GM12878 (cell line): Measurements from ENCODE around the gene DBI. TPM values are rescaled to one million over a fixed set of nuclear protein-coding genes. Genes with fewer than 3 reads are reported as not detected.

Source experiments
- CBX3 ChIP-seq: fragments of 200-600 bp; sonication (generic); IDR thresholded peaks from 2 replicates; pipeline ENCODE4 v1.6.1; 2016; ENCODE audit warnings: low read depth, borderline replicate concordance
- NKRF ChIP-seq: fragments of 450-650 bp; conservative IDR thresholded peaks from 2 replicates; pipeline ENCODE4 v1.6.1; 2017; ENCODE audit warnings: mild to moderate bottlenecking, moderate library complexity
- polyA plus RNA-seq, 11 experiments: library from polyadenylated mRNA; depleted of rRNA in 4 of 11; unstranded in 6 of 11; stranded (reverse) in 5 of 11; fragments of >200 nt; fragmentation: Nextera tagmentation in 4 of 11; fragmentation: Illumina TruSeq in 1 of 11; extraction: Ambion mirVana in 4 of 11; extraction: Trizol in 1 of 11; gene quantifications; 1 replicate in 1 of 11; 2 replicates in 10 of 11; pipeline versions ENCODE4 v1.2.1 to v1.2.3, GENCODE V29; 2011 to 2016; ENCODE audit warnings: inconsistent platforms in 2 of 11, missing spikeins in 2 of 11, low read depth in 1 of 11
- total RNA-seq, 4 experiments: library from RNA; depleted of rRNA in 3 of 4; stranded (reverse); fragments of >200 nt in 3 of 4; fragmentation: Illumina TruSeq in 1 of 4; extraction: Trizol in 1 of 4; gene quantifications; 2 replicates each; pipeline versions ENCODE4 v1.2.1 to v1.2.3, GENCODE V29; 2013 to 2021

The DBI gene
- total and polyA plus RNA-seq, 10 of the 15 experiments (the other 5 are each of a cell fraction or from before 2014, with no cell fraction given) = 248 to 2,567 (median 943) TPM

DNA sequence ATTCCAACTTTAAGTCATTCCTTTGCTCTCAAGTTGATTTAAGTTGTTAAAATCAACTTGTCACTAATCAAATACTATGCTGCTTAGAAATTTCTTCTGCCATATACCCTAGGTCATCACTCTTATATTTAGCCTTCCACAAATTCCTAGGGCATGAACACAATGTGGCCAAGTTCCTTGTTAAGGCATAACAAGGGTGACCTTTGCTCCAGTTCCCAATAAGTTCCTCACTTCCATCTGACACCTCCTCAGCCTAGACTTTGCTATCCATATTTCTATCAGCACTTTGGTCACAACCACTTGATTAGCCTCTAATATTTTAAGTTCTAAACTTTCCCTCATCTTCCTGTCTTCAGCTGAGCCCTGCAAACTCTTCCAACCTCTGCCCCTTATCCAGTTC is 55.0 kb downstream of the DBI start (continued):
- TF ChIP-seq NKRF (no peak), CBX3 (no peak)
- TF ChIP-seq, all 136 proteins: peak for 0

Other genes starting within 250 kb of the DBI start
- not detected in 2 replicates for gene C1QL2, start 208.2 kb upstream of the DBI start, total RNA-seq (2014; rRNA removed)
- not detected in 2 replicates for gene C1QL2, start 208.2 kb upstream of the DBI start, total RNA-seq (2014; rRNA removed; fragmentation: Illumina TruSeq; extraction: Trizol)
- gene C1QL2, start 208.2 kb upstream of the DBI start, total RNA-seq (2021) = not detected in 2 replicates
- not detected in 2 replicates for gene C1QL2, start 208.2 kb upstream of the DBI start, polyA plus RNA-seq (2011; rRNA removed)
- gene C1QL2, start 208.2 kb upstream of the DBI start, polyA plus RNA-seq (2014; fragmentation: Illumina TruSeq; extraction: Trizol) = not detected in 2 replicates
- gene C1QL2, start 208.2 kb upstream of the DBI start, polyA plus RNA-seq (2014; fragmentation: Nextera tagmentation; extraction: Ambion mirVana) = not detected
- not detected in 2 replicates for gene C1QL2, start 208.2 kb upstream of the DBI start, polyA plus RNA-seq (2014; rRNA removed)
- not detected for gene C1QL2, start 208.2 kb upstream of the DBI start, polyA plus RNA-seq (2016; fragmentation: Nextera tagmentation; extraction: Ambion mirVana)
- 3.7 and 5.5 TPM in 2 replicates for gene STEAP3, start 143.1 kb upstream of the DBI start, total RNA-seq (2014; rRNA removed)
- gene STEAP3, start 143.1 kb upstream of the DBI start, total RNA-seq (2014; rRNA removed; fragmentation: Illumina TruSeq; extraction: Trizol) = 2.0 and 2.2 TPM in 2 replicates
- gene STEAP3, start 143.1 kb upstream of the DBI start, total RNA-seq (2021) = 7.6 and 8.3 TPM in 2 replicates
- gene STEAP3, start 143.1 kb upstream of the DBI start, polyA plus RNA-seq (2011; rRNA removed) = 3.1 and 8.2 TPM in 2 replicates
- 1.7 and 3.7 TPM in 2 replicates for gene STEAP3, start 143.1 kb upstream of the DBI start, polyA plus RNA-seq (2014; fragmentation: Illumina TruSeq; extraction: Trizol)
- gene STEAP3, start 143.1 kb upstream of the DBI start, polyA plus RNA-seq (2014; fragmentation: Nextera tagmentation; extraction: Ambion mirVana) = under 1 TPM; 0.42 to 0.84 TPM
- 4.2 and 4.5 TPM in 2 replicates for gene STEAP3, start 143.1 kb upstream of the DBI start, polyA plus RNA-seq (2014; rRNA removed)
- gene STEAP3, start 143.1 kb upstream of the DBI start, polyA plus RNA-seq (2016; fragmentation: Nextera tagmentation; extraction: Ambion mirVana) = 1 to 10 TPM; 5.5 to 6.5 TPM
- 19.3 and 25.1 TPM in 2 replicates for gene C2orf76, start 143 bp upstream of the DBI start, total RNA-seq (2014; rRNA removed)
- 21.0 and 23.3 TPM in 2 replicates for gene C2orf76, start 143 bp upstream of the DBI start, total RNA-seq (2014; rRNA removed; fragmentation: Illumina TruSeq; extraction: Trizol)
- gene C2orf76, start 143 bp upstream of the DBI start, total RNA-seq (2021) = 13.7 and 14.0 TPM in 2 replicates
- gene C2orf76, start 143 bp upstream of the DBI start, polyA plus RNA-seq (2011; rRNA removed) = 27.2 and 30.7 TPM in 2 replicates
- 23.7 and 35.3 TPM in 2 replicates for gene C2orf76, start 143 bp upstream of the DBI start, polyA plus RNA-seq (2014; fragmentation: Illumina TruSeq; extraction: Trizol)
- gene C2orf76, start 143 bp upstream of the DBI start, polyA plus RNA-seq (2014; fragmentation: Nextera tagmentation; extraction: Ambion mirVana) = 10 to 100 TPM; 45.0 to 46.1 TPM
- gene C2orf76, start 143 bp upstream of the DBI start, polyA plus RNA-seq (2014; rRNA removed) = 21.1 and 21.5 TPM in 2 replicates
- gene C2orf76, start 143 bp upstream of the DBI start, polyA plus RNA-seq (2016; fragmentation: Nextera tagmentation; extraction: Ambion mirVana) = 10 to 100 TPM; 27.3 to 29.9 TPM
- gene TMEM37, start 64.9 kb downstream of the DBI start, total RNA-seq (2014; rRNA removed) = 0.28 TPM in 1 of 2 replicates, not detected in the other
- gene TMEM37, start 64.9 kb downstream of the DBI start, total RNA-seq (2014; rRNA removed; fragmentation: Illumina TruSeq; extraction: Trizol) = 0.09 TPM in 1 of 2 replicates, not detected in the other
- 0.16 and 0.44 TPM in 2 replicates for gene TMEM37, start 64.9 kb downstream of the DBI start, total RNA-seq (2021)
- gene TMEM37, start 64.9 kb downstream of the DBI start, polyA plus RNA-seq (2011; rRNA removed) = 0.32 and 0.67 TPM in 2 replicates
- 0.10 and 0.16 TPM in 2 replicates for gene TMEM37, start 64.9 kb downstream of the DBI start, polyA plus RNA-seq (2014; fragmentation: Illumina TruSeq; extraction: Trizol)
- under 1 TPM in 1 of 2 experiments, not detected in 1; 0.07 TPM for gene TMEM37, start 64.9 kb downstream of the DBI start, polyA plus RNA-seq (2014; fragmentation: Nextera tagmentation; extraction: Ambion mirVana)
- gene TMEM37, start 64.9 kb downstream of the DBI start, polyA plus RNA-seq (2014; rRNA removed) = 0.20 and 0.24 TPM in 2 replicates
- not detected for gene TMEM37, start 64.9 kb downstream of the DBI start, polyA plus RNA-seq (2016; fragmentation: Nextera tagmentation; extraction: Ambion mirVana)
- not detected in 2 replicates for gene SCTR, start 157.5 kb downstream of the DBI start, total RNA-seq (2014; rRNA removed)
- not detected in 2 replicates for gene SCTR, start 157.5 kb downstream of the DBI start, total RNA-seq (2014; rRNA removed; fragmentation: Illumina TruSeq; extraction: Trizol)
- gene SCTR, start 157.5 kb downstream of the DBI start, total RNA-seq (2021) = not detected in 2 replicates
- gene SCTR, start 157.5 kb downstream of the DBI start, polyA plus RNA-seq (2011; rRNA removed) = 0.07 and 0.26 TPM in 2 replicates
- not detected in 2 replicates for gene SCTR, start 157.5 kb downstream of the DBI start, polyA plus RNA-seq (2014; fragmentation: Illumina TruSeq; extraction: Trizol)
- gene SCTR, start 157.5 kb downstream of the DBI start, polyA plus RNA-seq (2014; fragmentation: Nextera tagmentation; extraction: Ambion mirVana) = not detected
- not detected in 2 replicates for gene SCTR, start 157.5 kb downstream of the DBI start, polyA plus RNA-seq (2014; rRNA removed)
- gene SCTR, start 157.5 kb downstream of the DBI start, polyA plus RNA-seq (2016; fragmentation: Nextera tagmentation; extraction: Ambion mirVana) = not detected
- gene CFAP221, start 177.5 kb downstream of the DBI start, total RNA-seq (2014; rRNA removed) = not detected in 2 replicates
- gene CFAP221, start 177.5 kb downstream of the DBI start, total RNA-seq (2014; rRNA removed; fragmentation: Illumina TruSeq; extraction: Trizol) = not detected in 2 replicates
- gene CFAP221, start 177.5 kb downstream of the DBI start, total RNA-seq (2021) = not detected in 2 replicates
- gene CFAP221, start 177.5 kb downstream of the DBI start, polyA plus RNA-seq (2011; rRNA removed) = not detected in 2 replicates
- not detected in 2 replicates for gene CFAP221, start 177.5 kb downstream of the DBI start, polyA plus RNA-seq (2014; fragmentation: Illumina TruSeq; extraction: Trizol)
- not detected for gene CFAP221, start 177.5 kb downstream of the DBI start, polyA plus RNA-seq (2014; fragmentation: Nextera tagmentation; extraction: Ambion mirVana)
- not detected in 2 replicates for gene CFAP221, start 177.5 kb downstream of the DBI start, polyA plus RNA-seq (2014; rRNA removed)
- not detected for gene CFAP221, start 177.5 kb downstream of the DBI start, polyA plus RNA-seq (2016; fragmentation: Nextera tagmentation; extraction: Ambion mirVana)